GM23338 (cell line): Measurements from ENCODE around the gene NLE1. TPM values are rescaled to one million over a fixed set of nuclear protein-coding genes. Genes with fewer than 3 reads are reported as not detected.

ENCODE experiments used
- ATAC-seq: fragments of 200-7000 bp; cut with Tn5 transposase; 3 replicates; pipeline ENCODE4 v1.9.1; 2020
- DNase-seq: peaks from one replicate; pipeline ENCODE4 v3.0.0-alpha.2; 2015; ENCODE audit warnings: low spot score
- H2AFZ ChIP-seq: fragments of 200-600 bp; sonication (generic); 2 replicates; pipeline ENCODE4 v1.8.0; 2016; ENCODE audit warnings: antibody characterized with exemption, mild to moderate bottlenecking, moderate library complexity
- H3F3A ChIP-seq: fragments of 200-600 bp; sonication (generic); replicated peaks from 2 replicates; pipeline ENCODE4 v1.8.0; 2017; ENCODE audit warnings: antibody characterized with exemption, mixed run types, low read depth
- H3K27ac ChIP-seq: fragments of 200-600 bp; sonication (generic); 2 replicates; pipeline ENCODE4 v1.6.1; 2016; ENCODE audit warnings: low read depth
- H3K27me3 ChIP-seq: fragments of 200-600 bp; sonication (generic); 2 replicates; pipeline ENCODE4 v1.8.0; 2016; ENCODE audit warnings: mild to moderate bottlenecking, mixed run types, moderate library complexity; ENCODE audit not compliant: insufficient read depth
- H3K36me3 ChIP-seq: fragments of 200-600 bp; sonication (generic); 2 replicates; pipeline ENCODE4 v1.8.0; 2016; ENCODE audit warnings: mild to moderate bottlenecking; ENCODE audit not compliant: insufficient read depth
- H3K4me1 ChIP-seq: fragments of 200-600 bp; sonication (generic); 2 replicates; pipeline ENCODE4 v1.8.0; 2016; ENCODE audit warnings: mild to moderate bottlenecking, moderate library complexity; ENCODE audit not compliant: insufficient read depth
- H3K4me2 ChIP-seq: fragments of 200-600 bp; sonication (generic); 2 replicates; pipeline ENCODE4 v1.7.1; 2017; ENCODE audit warnings: mixed run types
- H3K4me3 ChIP-seq: fragments of 200-600 bp; sonication (generic); 2 replicates; pipeline ENCODE4 v1.6.1; 2016; ENCODE audit warnings: mixed run types
- H3K79me2 ChIP-seq: fragments of 200-600 bp; sonication (generic); replicated peaks from 2 replicates; pipeline ENCODE4 v1.8.0; 2017; ENCODE audit warnings: mild to moderate bottlenecking; ENCODE audit not compliant: insufficient read depth
- H3K9me2 ChIP-seq: fragments of 200-600 bp; sonication (generic); 2 replicates; pipeline ENCODE4 v1.8.0; 2017; ENCODE audit not compliant: insufficient read depth
- H4K20me1 ChIP-seq: fragments of 200-600 bp; sonication (generic); replicated peaks from 2 replicates; pipeline ENCODE4 v1.8.0; 2017; ENCODE audit warnings: mild to moderate bottlenecking; ENCODE audit not compliant: insufficient read depth
- H3K27ac Mint-ChIP-seq: 2 replicates; pipeline ENCODE4 v1.8.0; 2020; ENCODE audit warnings: inconsistent platforms, mild to moderate bottlenecking, moderate library complexity, mixed read lengths
- H3K27me3 Mint-ChIP-seq: 3 replicates; pipeline ENCODE4 v1.8.0; 2022; ENCODE audit warnings: low read depth, mild to moderate bottlenecking, moderate library complexity, mixed read lengths, inconsistent platforms; ENCODE audit not compliant: insufficient read depth, poor library complexity
- H3K36me3 Mint-ChIP-seq: 3 replicates; pipeline ENCODE4 v1.8.0; 2021; ENCODE audit warnings: low read depth, mild to moderate bottlenecking, inconsistent platforms, moderate library complexity, mixed read lengths
- H3K4me1 Mint-ChIP-seq: 3 replicates; pipeline ENCODE4 v1.8.0; 2020; ENCODE audit warnings: mild to moderate bottlenecking, inconsistent platforms, mixed read lengths
- H3K4me3 Mint-ChIP-seq: 3 replicates; pipeline ENCODE4 v1.8.0; 2021; ENCODE audit warnings: moderate library complexity, mild to moderate bottlenecking, inconsistent platforms, mixed read lengths
- H3K9me3 Mint-ChIP-seq: 3 replicates; pipeline ENCODE4 v1.8.0; 2020; ENCODE audit warnings: moderate library complexity, mild to moderate bottlenecking, inconsistent platforms, mixed read lengths
- CREB1 ChIP-seq: fragments of 250-450 bp; sonication (Bioruptor Pico); IDR thresholded peaks from 2 replicates; pipeline ENCODE4 v1.5.0; 2020; ENCODE audit warnings: low read depth, mild to moderate bottlenecking, moderate library complexity
- CTCF ChIP-seq, 2 experiments: fragments of 200-600 bp in 1 of 2; sonication (generic) in 1 of 2; conservative IDR thresholded peaks; 2 replicates each; pipeline versions ENCODE4 v1.5.1 to v1.6.1; 2016 to 2017; ENCODE audit warnings: antibody characterized with exemption in 2 of 2, low read depth in 2 of 2, mild to moderate bottlenecking in 2 of 2, moderate library complexity in 1 of 2
- EZH2 ChIP-seq: fragments of 200-600 bp; sonication (generic); IDR thresholded peaks from one replicate; pipeline ENCODE4 v1.8.0; 2017; ENCODE audit warnings: antibody characterized with exemption, mild to moderate bottlenecking, low read depth; ENCODE audit not compliant: unreplicated experiment
- EZH2phosphoT487 ChIP-seq: fragments of 200-600 bp; sonication (generic); IDR thresholded peaks from one replicate; pipeline ENCODE4 v1.8.1; 2018; ENCODE audit warnings: antibody characterized with exemption; ENCODE audit not compliant: unreplicated experiment
- JUNB ChIP-seq: IDR thresholded peaks from one replicate; pipeline ENCODE4 v1.6.1; 2016; ENCODE audit warnings: antibody characterized with exemption; ENCODE audit not compliant: unreplicated experiment
- POLR2AphosphoS5 ChIP-seq: IDR thresholded peaks from 2 replicates; pipeline ENCODE4 v1.6.1; 2016; ENCODE audit warnings: antibody characterized with exemption, low read depth
- ZNF331 ChIP-seq: fragments of 250-450 bp; sonication (Bioruptor Pico); IDR thresholded peaks from 2 replicates; pipeline ENCODE4 v1.5.0; 2020; ENCODE audit warnings: low read depth, mild to moderate bottlenecking, moderate library complexity
- ZNF462 ChIP-seq: fragments of 250-450 bp; sonication (Bioruptor Pico); IDR thresholded peaks from 2 replicates; pipeline ENCODE4 v1.5.0; 2020; ENCODE audit warnings: mild to moderate bottlenecking, moderate library complexity
- polyA plus RNA-seq: library from polyadenylated mRNA; unstranded; fragments of >200 nt; fragmentation: Nextera tagmentation; extraction: Ambion mirVana; gene quantifications from 2 replicates; pipeline ENCODE4 v1.2.1, GENCODE V29; 2016
- total RNA-seq: library from RNA; depleted of rRNA; stranded (reverse); fragments of >200 nt; shearing (Covaris generic); gene quantifications from 2 replicates; pipeline ENCODE4 v1.2.3, GENCODE V29; 2014

The NLE1 gene
- total and polyA plus RNA-seq, 2 experiments from 2014 or later = 16.6 to 66.4 TPM

DNA sequence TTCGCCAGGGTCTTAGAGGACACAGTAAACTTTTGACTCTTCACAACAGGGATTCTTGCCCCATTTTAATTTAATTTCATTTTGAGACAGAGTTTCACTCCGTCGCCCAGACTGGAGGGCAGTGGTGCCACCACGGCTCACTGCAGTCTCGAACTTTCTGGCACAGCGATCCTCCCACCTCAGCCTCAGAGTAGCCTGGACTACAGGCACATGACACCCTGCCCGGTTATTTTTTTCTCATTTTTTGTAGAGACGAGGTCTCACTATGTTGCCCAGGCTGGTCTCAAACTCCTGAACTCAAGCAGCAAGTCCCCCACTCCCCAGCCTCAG lies 329 bp upstream of the NLE1 start (continued):
- no peak for TF ChIP-seq ZNF462
- TF ChIP-seq EZH2phosphoT487 = no peak

- H3K4me1 Mint-ChIP-seq = peaks cover 2% of the 10 kb centered on the region; the same call in 2 of the 3 replicates
- peaks cover 21% of the 10 kb centered on the region for H4K20me1 ChIP-seq
- ATAC-seq (no peak), DNase-seq (no peak)
- H3K4me2 ChIP-seq = no peak overlapping the region
- H3K9me2 ChIP-seq = no peaks in the 10 kb centered on the region
- H3K36me3 ChIP-seq = peaks cover 59% of the 10 kb centered on the region
- TF ChIP-seq JUNB = no peak
- no peak for TF ChIP-seq EZH2phosphoT487
- no peak for TF ChIP-seq CTCF (conservative IDR thresholded peaks at IDR 0.05; ENCODE audit: low read depth in 2 of 2)
- TF ChIP-seq EZH2 = no peak
- no peak for TF ChIP-seq CREB1
- no peak for TF ChIP-seq ZNF331 (CRISPR knock-in tag)
- TF ChIP-seq POLR2AphosphoS5 = no peak
- H3F3A ChIP-seq = peaks cover 9% of the 10 kb centered on the region; the same call in 1 of the 2 replicates
- H3K27ac Mint-ChIP-seq = no peak overlapping the region
- no peak overlapping the region for H3K4me3 ChIP-seq
- H3K27me3 ChIP-seq = no peaks in the 10 kb centered on the region
- no peak overlapping the region for H3K27ac ChIP-seq
- peaks cover 6% of the 10 kb centered on the region; the same call in 1 of the 2 replicates for H3K4me1 ChIP-seq
- peaks cover 27% of the 10 kb centered on the region for H3K79me2 ChIP-seq
- H3K4me3 Mint-ChIP-seq = no peak overlapping the region
- peaks cover 9% of the 10 kb centered on the region for H3K27me3 Mint-ChIP-seq
- no peak overlapping the region for H2AFZ ChIP-seq
- H3K36me3 Mint-ChIP-seq = peaks cover 64% of the 10 kb centered on the region
- no peaks in the 10 kb centered on the region for H3K9me3 Mint-ChIP-seq
Measured at GRCh38 chr17:35138218-35138617, 3.9 kb downstream of the NLE1 start.
